Breast epithelium (tissue), 4 donors: ENCODE data around the gene GID4. TPM values are rescaled to one million over a fixed set of nuclear protein-coding genes. Genes with fewer than 3 reads are reported as not detected.

Experiments
- DNase-seq, 2 donors: peaks; one replicate each; pipeline ENCODE4 v3.0.0-alpha.2; 2019; ENCODE audit warnings: low spot score in 2 of 2
- H3K27ac ChIP-seq, 2 donors: fragments of 200-600 bp; sonication (generic) in 1 of 2; one replicate each; pipeline ENCODE4 v1.5.1; 2016 to 2019; ENCODE audit warnings: mild to moderate bottlenecking in 1 of 2
- H3K27me3 ChIP-seq, 2 donors: fragments of 200-600 bp; sonication (generic) in 1 of 2; one replicate each; pipeline versions ENCODE4 v1.5.1 to v1.6.0; 2017 to 2019; ENCODE audit warnings: control low read depth in 1 of 2, mild to moderate bottlenecking in 1 of 2
- H3K36me3 ChIP-seq: fragments of 200-600 bp; one replicate; pipeline ENCODE4 v1.5.1; 2019
- H3K4me1 ChIP-seq, 2 donors: fragments of 200-600 bp; sonication (generic); one replicate each; pipeline ENCODE4 v1.5.1; 2016 to 2019; ENCODE audit warnings: control low read depth in 1 of 2
- H3K4me3 ChIP-seq, 3 donors: fragments of 200-600 bp; sonication (generic); 1 replicate in 2 of 3; 2 replicates in 1 of 3; pipeline ENCODE4 v1.5.1; 2016 to 2019; ENCODE audit warnings: mild to moderate bottlenecking in 3 of 3, moderate library complexity in 2 of 3
- H3K9me3 ChIP-seq, 2 donors: fragments of 200-600 bp; sonication (generic) in 1 of 2; one replicate each; pipeline ENCODE4 v1.5.1; 2016 to 2019; ENCODE audit warnings: control low read depth in 1 of 2
- CTCF ChIP-seq, 3 donors: fragments of 450-650 bp; IDR thresholded peaks; one replicate each; pipeline ENCODE4 v1.5.1; 2016 to 2017; ENCODE audit warnings: antibody characterized with exemption in 3 of 3, mild to moderate bottlenecking in 3 of 3, moderate library complexity in 3 of 3
- POLR2A ChIP-seq: fragments of 450-650 bp; IDR thresholded peaks from one replicate; pipeline ENCODE4 v1.6.1; 2016; ENCODE audit warnings: antibody characterized with exemption, mild to moderate bottlenecking, moderate library complexity
- POLR2AphosphoS5 ChIP-seq, 3 donors: sonication (generic); formaldehyde crosslinking; IDR thresholded peaks; one replicate each; pipeline ENCODE4 v1.6.1; 2017; ENCODE audit warnings: antibody characterized with exemption in 3 of 3
- intact Hi-C: fragments of 100-400 bp; cut with DNase I; formaldehyde crosslinking; loops from one replicate; pipeline ENCODE4 v1.15.1; 2023; ENCODE audit warnings: low total_unique reads
- total RNA-seq, 3 donors: library from RNA; depleted of rRNA; stranded (reverse); fragments of >200 nt; gene quantifications; one replicate each; pipeline ENCODE4 v1.1.0, GENCODE V29; 2016

GID4 gene
- total RNA-seq, 3 donors from 2014 or later: 11.1 to 23.8 (median 12.1) TPM

GRCh38 chr17:18016426-18016825 is 22.8 kb upstream of the GID4 start:
- no peak for DNase-seq
- TF ChIP-seq POLR2AphosphoS5 (IDR thresholded peaks at IDR 0.05): no peak
- no peak for TF ChIP-seq POLR2A
- TF ChIP-seq CTCF (IDR thresholded peaks at IDR 0.05): no peak
- no peaks in the 10 kb centered on the region for H3K9me3 ChIP-seq
- H3K36me3 ChIP-seq: no peaks in the 10 kb centered on the region
- H3K4me3 ChIP-seq: no peak overlapping the region
- intact Hi-C loops: no loop called here
- no peaks in the 10 kb centered on the region for H3K27me3 ChIP-seq
- peaks cover 0 to 9% of the 10 kb centered on the region in 2 donors for H3K4me1 ChIP-seq
- no peak overlapping the region for H3K27ac ChIP-seq

DNA sequence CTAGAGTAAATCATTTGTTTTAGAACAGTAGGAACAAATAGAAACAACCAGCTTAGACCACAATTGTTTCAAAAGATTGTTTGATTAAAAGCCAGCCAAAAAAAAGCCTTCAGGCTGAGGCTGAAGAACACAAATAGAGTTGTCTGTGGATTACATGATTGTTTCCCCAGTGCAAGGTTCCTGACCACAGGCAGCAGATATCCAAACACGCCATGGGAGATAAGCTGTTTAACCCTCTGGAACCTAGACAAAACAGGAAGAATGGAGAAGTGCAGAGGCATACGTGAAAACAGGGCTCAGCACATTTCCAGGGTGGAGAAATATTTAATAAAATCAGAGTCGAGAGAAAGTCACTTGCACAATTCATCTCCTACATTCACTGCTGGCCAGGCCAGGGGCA is 21.2 kb upstream of the GID4 start:
- no peak overlapping the region for H3K27ac ChIP-seq

GRCh38 chr17:18018411-18018921 is 20.7 kb upstream of the GID4 start:
- Histone ChIP-seq H3K4me1 (peaks cover 0 to 9% of the 10 kb centered on the region in 2 donors), H3K36me3 (no peaks in the 10 kb centered on the region), H3K27ac (no peak overlapping the region), H3K4me3 (no peak overlapping the region), H3K9me3 (no peaks in the 10 kb centered on the region), H3K27me3 (no peaks in the 10 kb centered on the region)
- TF ChIP-seq POLR2AphosphoS5 (IDR thresholded peaks at IDR 0.05) (no peak), CTCF (IDR thresholded peaks at IDR 0.05) (no peak), POLR2A (no peak)
- DNase-seq: no peak
- intact Hi-C loops: no loop called here

More for the DNA sequence above, 21.2 kb upstream of the GID4 start:
- H3K4me1 ChIP-seq: peaks cover 0 to 9% of the 10 kb centered on the region in 2 donors
- no peak overlapping the region for H3K4me3 ChIP-seq
- H3K27me3 ChIP-seq: no peaks in the 10 kb centered on the region
- no peak for TF ChIP-seq CTCF (IDR thresholded peaks at IDR 0.05)
- TF ChIP-seq POLR2A: no peak
- TF ChIP-seq POLR2AphosphoS5 (IDR thresholded peaks at IDR 0.05): no peak
- DNase-seq: no peak
- intact Hi-C loops: no loop called here
- no peaks in the 10 kb centered on the region for H3K9me3 ChIP-seq
- H3K36me3 ChIP-seq: no peaks in the 10 kb centered on the region

DNA sequence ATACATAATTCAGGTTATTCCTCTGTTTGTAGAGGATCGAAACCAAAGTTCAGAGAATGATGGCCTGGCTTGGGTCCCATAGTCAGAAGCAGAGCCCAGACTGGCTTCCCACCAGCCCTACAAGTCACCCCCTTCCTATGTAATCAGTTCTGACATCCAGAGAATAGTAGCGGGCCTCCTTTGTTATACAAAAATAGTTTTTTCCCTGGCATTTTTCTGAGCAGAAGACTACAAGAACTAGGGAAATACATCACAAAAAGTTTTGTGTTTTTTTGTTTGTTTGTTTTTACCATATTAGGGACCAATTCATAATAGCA is 19.4 kb upstream of the GID4 start:
- no peak for TF ChIP-seq CTCF (IDR thresholded peaks at IDR 0.05)
- no peak for TF ChIP-seq POLR2AphosphoS5 (IDR thresholded peaks at IDR 0.05)
- no peak for TF ChIP-seq POLR2A
- H3K27me3 ChIP-seq: no peaks in the 10 kb centered on the region
- no peak overlapping the region for H3K4me3 ChIP-seq
- no peaks in the 10 kb centered on the region for H3K9me3 ChIP-seq
- DNase-seq: no peak
- no peak overlapping the region for H3K27ac ChIP-seq
- no peaks in the 10 kb centered on the region for H3K36me3 ChIP-seq
- intact Hi-C loops: no loop called here
- peaks cover 0 to 9% of the 10 kb centered on the region in 2 donors for H3K4me1 ChIP-seq

DNA sequence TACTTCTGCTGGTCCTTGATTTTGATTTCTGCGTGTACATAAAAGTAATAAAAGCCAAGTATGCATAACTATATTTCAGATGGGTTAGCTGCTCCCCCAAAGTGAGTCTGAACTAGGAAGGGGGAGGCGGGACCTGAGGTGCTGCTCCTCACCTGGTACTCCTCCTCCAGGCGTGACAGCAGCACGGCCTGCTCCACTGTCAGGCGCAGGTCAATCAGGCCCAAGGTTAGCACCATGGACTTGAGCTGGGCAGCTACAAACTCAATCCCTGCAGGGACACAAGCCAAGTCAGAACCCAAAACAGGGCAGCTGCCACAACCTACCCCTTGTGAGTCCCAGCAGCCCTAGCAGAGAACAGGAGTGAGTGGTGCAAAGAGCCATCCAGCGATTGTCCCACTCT is 18.2 kb upstream of the GID4 start:
- DNase-seq: no peak
- TF ChIP-seq POLR2A (no peak), POLR2AphosphoS5 (IDR thresholded peaks at IDR 0.05) (no peak), CTCF (IDR thresholded peaks at IDR 0.05) (no peak)
- intact Hi-C loops: no loop called here
- Histone ChIP-seq H3K9me3 (no peaks in the 10 kb centered on the region), H3K27me3 (no peaks in the 10 kb centered on the region), H3K4me1 (peaks cover 0 to 9% of the 10 kb centered on the region in 2 donors), H3K4me3 (no peak overlapping the region), H3K36me3 (no peaks in the 10 kb centered on the region), H3K27ac (no peak overlapping the region)
